Pancreas (tissue), 10 donors: ENCODE results near the gene RHOT2. TPM values are rescaled to one million over a fixed set of nuclear protein-coding genes. Genes with fewer than 3 reads are reported as not detected.

Experiments used
- ATAC-seq, 4 donors: fragments of 200-7000 bp; cut with Tn5 transposase; one replicate each; pipeline versions ENCODE4 v1.8.0 to v1.9.1; 2020; ENCODE audit warnings: mild to moderate bottlenecking in 4 of 4, moderate library complexity in 4 of 4
- DNase-seq, 6 donors: peaks; one replicate each; pipeline ENCODE4 v3.0.0-alpha.2; 2020
- FAIRE-seq: peaks from 2 replicates; lab custom pipeline; 2012; peaks lifted over from hg19 to GRCh38; lab: Jason Lieb, UNC
- H3K27ac ChIP-seq, 4 donors: fragments of 200-600 bp; sonication (generic); 1 replicate in 3 of 4; 2 replicates in 1 of 4; pipeline versions ENCODE4 v1.5.0 to v1.8.0; 2020
- H3K27me3 ChIP-seq, 4 donors: fragments of 200-600 bp; one replicate each; pipeline ENCODE4 v1.8.0; 2021
- H3K36me3 ChIP-seq, 3 donors: fragments of 200-600 bp; sonication (generic) in 1 of 3; one replicate each; pipeline versions ENCODE4 v1.5.0 to v1.8.0; 2020 to 2021
- H3K4me1 ChIP-seq, 3 donors: fragments of 200-600 bp; one replicate each; pipeline ENCODE4 v1.8.0; 2021
- H3K4me3 ChIP-seq, 4 donors: fragments of 200-600 bp; sonication (generic) in 2 of 4; one replicate each; pipeline versions ENCODE4 v1.5.0 to v1.8.0; 2020 to 2021
- H3K9me3 ChIP-seq, 4 donors: fragments of 200-600 bp; one replicate each; pipeline ENCODE4 v1.8.0; 2021
- WGBS, 2 donors: extraction: QIAGEN DNeasy Blood & Tissue Kit; methylation state at CpG; one replicate each; pipeline ENCODE4 v1.1.7; 2013; 5-methylcytosine and 5-hydroxymethylcytosine counted together
- intact Hi-C, 3 donors: fragments of 100-400 bp; cut with DNase I; formaldehyde crosslinking; loops; one replicate each; pipeline versions ENCODE4 v1.11.1 to v1.14.2; 2022
- polyA plus RNA-seq, 2 donors: library from polyadenylated mRNA; stranded (reverse); fragments of 200-250 nt; gene quantifications; one replicate each; pipeline ENCODE4 v1.2.3, GENCODE V29; 2013
- total RNA-seq, 6 donors: library from RNA; stranded (reverse); fragmentation: NEBNext Ultra II Directional in 4 of 6; extraction: Animal tissue kit (Norgen Biotek cat#: 25700) in 4 of 6; gene quantifications; one replicate each; pipeline versions ENCODE4 v1.2.1 to v1.2.4, GENCODE V29; 2021 to 2023
- TF ChIP-seq, protein P1 (sequence below), 4 donors: fragments of 200-600 bp; sonication (generic) in 3 of 4; IDR thresholded peaks; one replicate each; pipeline versions ENCODE4 v1.5.0 to v1.8.0; 2021; ENCODE audit warnings: antibody characterized with exemption in 4 of 4
- donor health status: healthy with polysubstance abuse.
- donor health status: DM: no; HTN: no; CAD: no; lungs with moderate emphysema.
- donor health status: DM: no; HTN: no; CAD: no.
- donor health status: control.
- donor health status: control.
- donor health status: Bipolar disorder and iron deficiency.
- donor health status: DM: yes; HTN: yes; CAD: no.
- donor health status: DM: no; HTN: no; CAD: no.
- donor health status: DM: no; HTN: no; CAD: no.
- donor health status: DM: yes; HTN: yes; CAD: no.

Gene RHOT2
- total and polyA plus RNA-seq, 8 donors: 33.5 to 265 (median 48.8) TPM

DNA sequence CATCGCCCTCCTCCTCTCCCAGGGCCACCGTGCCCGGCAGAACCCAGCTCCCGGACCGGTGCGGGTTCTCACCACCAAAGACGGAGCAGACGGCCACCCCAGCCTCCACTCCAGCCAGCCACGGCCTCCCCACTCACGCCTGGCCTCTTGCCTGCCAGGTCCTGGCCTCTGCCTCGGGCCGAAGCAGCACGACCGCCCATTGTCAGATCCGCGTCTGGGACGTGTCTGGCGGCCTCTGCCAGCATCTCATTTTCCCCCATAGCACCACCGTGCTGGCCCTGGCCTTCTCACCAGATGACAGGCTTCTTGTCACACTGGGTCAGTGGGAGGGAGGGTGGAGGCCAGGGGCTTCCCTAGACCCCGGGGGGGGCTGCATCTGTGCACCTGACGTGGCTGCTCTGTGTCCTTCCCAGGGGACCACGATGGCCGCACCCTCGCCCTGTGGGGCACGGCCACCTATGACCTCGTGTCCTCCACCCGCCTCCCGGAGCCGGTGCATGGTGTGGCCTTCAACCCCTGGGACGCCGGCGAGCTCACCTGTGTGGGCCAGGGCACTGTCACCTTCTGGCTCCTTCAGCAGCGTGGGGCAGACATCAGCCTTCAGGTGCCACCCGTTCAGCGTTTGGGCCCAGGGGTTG is 6.6 kb upstream of the RHOT2 start:
- DNase-seq (peak in 2 of 6 donors; percentile 71 to 87), FAIRE-seq (no peak), ATAC-seq (peak; percentile 1 to 12 (median 8))
- Histone ChIP-seq H3K27me3 (no peaks in the 10 kb centered on the region), H3K36me3 (no peaks in the 10 kb centered on the region), H3K27ac (peak overlapping the region; percentile 55 to 64 (median 62)), H3K4me3 (peak overlapping the region in 1 of 4 donors; percentile 9), H3K4me1 (peaks cover 5 to 7% (median 5%) of the 10 kb centered on the region in 3 donors), H3K9me3 (no peaks in the 10 kb centered on the region)
- TF ChIP-seq, protein P1, sequence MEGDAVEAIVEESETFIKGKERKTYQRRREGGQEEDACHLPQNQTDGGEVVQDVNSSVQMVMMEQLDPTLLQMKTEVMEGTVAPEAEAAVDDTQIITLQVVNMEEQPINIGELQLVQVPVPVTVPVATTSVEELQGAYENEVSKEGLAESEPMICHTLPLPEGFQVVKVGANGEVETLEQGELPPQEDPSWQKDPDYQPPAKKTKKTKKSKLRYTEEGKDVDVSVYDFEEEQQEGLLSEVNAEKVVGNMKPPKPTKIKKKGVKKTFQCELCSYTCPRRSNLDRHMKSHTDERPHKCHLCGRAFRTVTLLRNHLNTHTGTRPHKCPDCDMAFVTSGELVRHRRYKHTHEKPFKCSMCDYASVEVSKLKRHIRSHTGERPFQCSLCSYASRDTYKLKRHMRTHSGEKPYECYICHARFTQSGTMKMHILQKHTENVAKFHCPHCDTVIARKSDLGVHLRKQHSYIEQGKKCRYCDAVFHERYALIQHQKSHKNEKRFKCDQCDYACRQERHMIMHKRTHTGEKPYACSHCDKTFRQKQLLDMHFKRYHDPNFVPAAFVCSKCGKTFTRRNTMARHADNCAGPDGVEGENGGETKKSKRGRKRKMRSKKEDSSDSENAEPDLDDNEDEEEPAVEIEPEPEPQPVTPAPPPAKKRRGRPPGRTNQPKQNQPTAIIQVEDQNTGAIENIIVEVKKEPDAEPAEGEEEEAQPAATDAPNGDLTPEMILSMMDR (IDR thresholded peaks at IDR 0.05): no peak
- intact Hi-C loops: loop anchor here in 1 of 3 donors (5.0 kb wide), 1 partner anchor 84 kb away; no protein-coding TSS in a partner anchor
- WGBS, 2 donors: 25 to 33% methylated on average over 34 to 35 of the region's 35 CpGs

DNA sequence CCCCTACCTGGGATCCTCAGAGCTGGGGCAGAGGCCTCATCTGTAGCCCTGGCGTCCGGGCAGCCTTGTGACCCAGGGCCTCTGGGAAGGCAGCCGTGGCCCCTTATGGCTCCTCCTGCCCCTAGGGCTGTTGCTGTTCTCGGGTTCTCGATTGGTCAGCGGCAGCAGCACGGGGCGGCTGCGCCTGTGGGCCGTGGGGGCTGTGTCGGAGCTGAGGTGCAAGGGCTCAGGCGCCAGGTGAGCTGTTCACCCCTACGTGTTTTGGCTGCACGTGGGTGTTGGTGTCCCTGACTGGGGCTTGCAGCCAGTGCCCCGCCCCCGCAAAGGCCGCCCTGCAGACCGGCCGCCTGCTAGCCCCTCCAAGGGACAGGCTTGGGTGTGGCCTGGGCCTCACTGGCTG is 5.8 kb upstream of the RHOT2 start:
- ATAC-seq: no peak
- no peak overlapping the region for H3K27ac ChIP-seq
- intact Hi-C loops: loop anchor here in 1 of 3 donors (5.0 kb wide), 1 partner anchor 85 kb away; no protein-coding TSS in a partner anchor
- no peak for FAIRE-seq
- H3K9me3 ChIP-seq: no peaks in the 10 kb centered on the region
- H3K27me3 ChIP-seq: no peaks in the 10 kb centered on the region
- TF ChIP-seq, protein P1 (IDR thresholded peaks at IDR 0.05): no peak
- 90 to 94% methylated on average over 19 of the region's 19 CpGs for WGBS, 2 donors
- no peak overlapping the region for H3K4me3 ChIP-seq
- H3K4me1 ChIP-seq: peaks cover 5 to 7% (median 5%) of the 10 kb centered on the region in 3 donors
- no peaks in the 10 kb centered on the region for H3K36me3 ChIP-seq
- DNase-seq: peak in 1 of 6 donors; percentile 82

DNA sequence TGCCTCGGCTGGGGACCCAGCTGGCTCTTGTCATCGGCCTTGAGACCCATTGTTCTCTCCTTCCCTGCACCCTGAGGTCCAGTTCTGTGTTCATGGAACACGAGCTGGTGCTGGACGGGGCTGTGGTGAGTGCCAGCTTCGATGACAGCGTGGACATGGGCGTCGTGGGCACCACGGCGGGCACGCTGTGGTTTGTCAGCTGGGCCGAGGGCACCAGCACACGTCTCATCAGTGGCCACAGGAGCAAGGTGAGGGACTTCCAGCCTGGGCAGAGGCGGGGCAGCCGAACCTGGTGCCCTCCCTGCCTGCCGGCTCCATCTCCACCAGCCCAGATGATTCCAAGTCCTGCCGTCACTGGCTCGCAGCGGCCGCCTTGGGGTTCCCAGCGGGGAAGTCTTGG is 5.3 kb upstream of the RHOT2 start:
- Histone ChIP-seq H3K27me3 (no peaks in the 10 kb centered on the region), H3K4me1 (peaks cover 6 to 8% (median 7%) of the 10 kb centered on the region in 3 donors), H3K9me3 (no peaks in the 10 kb centered on the region), H3K27ac (no peak overlapping the region), H3K4me3 (no peak overlapping the region), H3K36me3 (no peaks in the 10 kb centered on the region)
- 90 to 92% methylated on average over 20 to 21 of the region's 21 CpGs for WGBS, 2 donors
- DNase-seq: no peak
- no peak for ATAC-seq
- FAIRE-seq: no peak
- TF ChIP-seq, protein P1 (IDR thresholded peaks at IDR 0.05): no peak
- intact Hi-C loops: loop anchor here in 1 of 3 donors (5.0 kb wide), 1 partner anchor 85 kb away; no protein-coding TSS in a partner anchor

DNA sequence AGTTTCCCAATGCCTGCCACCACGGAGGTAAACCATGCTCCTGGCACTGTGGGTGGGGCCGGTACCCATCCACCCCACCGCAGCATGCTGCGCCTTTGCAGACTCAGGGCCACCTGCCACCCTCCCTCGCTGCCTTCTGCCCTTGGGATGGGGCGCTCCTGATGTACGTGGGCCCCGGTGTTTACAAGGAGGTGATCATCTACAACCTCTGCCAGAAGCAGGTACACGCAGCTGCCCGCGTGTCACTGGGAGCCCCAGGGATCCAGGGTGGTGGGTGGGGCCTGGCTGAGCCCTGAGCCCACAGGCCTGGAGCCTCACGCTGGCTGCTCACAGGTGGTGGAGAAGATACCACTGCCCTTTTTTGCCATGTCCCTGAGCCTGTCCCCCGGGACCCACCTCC is 1.4 kb upstream of the RHOT2 start:
- Histone ChIP-seq H3K27ac (no peak overlapping the region), H3K27me3 (no peaks in the 10 kb centered on the region), H3K9me3 (no peaks in the 10 kb centered on the region), H3K4me1 (peaks cover under 1 to 10% (median 7%) of the 10 kb centered on the region in 3 donors), H3K4me3 (no peak overlapping the region), H3K36me3 (peaks cover 6 to 20% (median 18%) of the 10 kb centered on the region in 3 donors)
- TF ChIP-seq, protein P1 (IDR thresholded peaks at IDR 0.05): no peak
- 88 to 96% methylated on average over 13 of the region's 13 CpGs for WGBS, 2 donors
- no peak for ATAC-seq
- no peak for FAIRE-seq
- intact Hi-C loops: no loop called here
- no peak for DNase-seq
